GM19025 (cell line): ENCODE data around the gene ZNRF2.
"Not testable (repeated sequence)": the region's sequence is repeated elsewhere in the genome, so short reads cannot be mapped to it uniquely, and the experiment has no call there.

Source experiments
- ATAC-seq: cut with Tn5 transposase; IDR thresholded peaks from one replicate; pipeline ENCODE4 v1.9.1; 2021; ENCODE audit warnings: mild to moderate bottlenecking, low read depth, moderate library complexity; ENCODE audit not compliant: unreplicated experiment

Gene ZNRF2

GRCh38 chr7:30349816-30350215 lies 65.4 kb downstream of the ZNRF2 start:
- ATAC-seq, result no peak

- ATAC-seq, result no peak
Measured at GRCh38 chr7:30351286-30351685, 66.9 kb downstream of the ZNRF2 start.

GRCh38 chr7:30351724-30352123 lies 67.3 kb downstream of the ZNRF2 start:
- no peak for ATAC-seq

- ATAC-seq, result no peak
Measured at GRCh38 chr7:30352169-30352568, 67.8 kb downstream of the ZNRF2 start.

GRCh38 chr7:30353532-30353931 lies 69.1 kb downstream of the ZNRF2 start:
- no peak for ATAC-seq

- no peak for ATAC-seq
Measured at GRCh38 chr7:30353932-30354607, 69.7 kb downstream of the ZNRF2 start.

GRCh38 chr7:30354791-30355190 lies 70.4 kb downstream of the ZNRF2 start:
- no peak for ATAC-seq

- ATAC-seq, result no peak
Measured at GRCh38 chr7:30359957-30360356, 75.6 kb downstream of the ZNRF2 start.

- no peak for ATAC-seq
Measured at GRCh38 chr7:30363778-30364563, 79.6 kb downstream of the ZNRF2 start.

GRCh38 chr7:30364773-30365172 lies 80.4 kb downstream of the ZNRF2 start:
- ATAC-seq, result no peak

- ATAC-seq, result no peak
Measured at GRCh38 chr7:30365621-30366020, 81.2 kb downstream of the ZNRF2 start.

GRCh38 chr7:30366606-30367005 lies 82.2 kb downstream of the ZNRF2 start:
- no peak for ATAC-seq

GRCh38 chr7:30367561-30367960 lies 83.2 kb downstream of the ZNRF2 start:
- no peak for ATAC-seq

GRCh38 chr7:30369879-30370278 lies 85.5 kb downstream of the ZNRF2 start:
- ATAC-seq, result no peak

GRCh38 chr7:30371321-30371720 lies 86.9 kb downstream of the ZNRF2 start:
- ATAC-seq, result no peak

GRCh38 chr7:30378275-30378674 lies 93.9 kb downstream of the ZNRF2 start:
- no peak for ATAC-seq

GRCh38 chr7:30379131-30379530 lies 94.7 kb downstream of the ZNRF2 start:
- no peak for ATAC-seq

GRCh38 chr7:30379741-30380140 lies 95.3 kb downstream of the ZNRF2 start:
- no peak for ATAC-seq

GRCh38 chr7:30380294-30380693 lies 95.9 kb downstream of the ZNRF2 start:
- no peak for ATAC-seq

GRCh38 chr7:30380824-30381223 lies 96.4 kb downstream of the ZNRF2 start:
- not testable (repeated sequence) for ATAC-seq

- ATAC-seq, result no peak
Measured at GRCh38 chr7:30382607-30383006, 98.2 kb downstream of the ZNRF2 start.

- no peak for ATAC-seq
Measured at GRCh38 chr7:30389791-30390190, 105.4 kb downstream of the ZNRF2 start.
